ENCODE measurements around the gene AP5M1. TPM values are rescaled to one million over a fixed set of nuclear protein-coding genes. Genes with fewer than 3 reads are reported as not detected.

The AP5M1 gene
- total RNA-seq, 1 donor from 2014 or later, result 18.2 TPM

Other genes starting within 250 kb of the AP5M1 start
- gene EXOC5, start 66 bp upstream of the AP5M1 start, total RNA-seq, result 44.4 TPM
- 19.4 TPM for gene NAA30, start 121.6 kb downstream of the AP5M1 start, total RNA-seq
- not detected for gene CCDC198, start 224.9 kb downstream of the AP5M1 start, total RNA-seq

Measured in skin of body (tissue), 1 donor.